ENCODE data around the gene ACOT11.

DNA sequence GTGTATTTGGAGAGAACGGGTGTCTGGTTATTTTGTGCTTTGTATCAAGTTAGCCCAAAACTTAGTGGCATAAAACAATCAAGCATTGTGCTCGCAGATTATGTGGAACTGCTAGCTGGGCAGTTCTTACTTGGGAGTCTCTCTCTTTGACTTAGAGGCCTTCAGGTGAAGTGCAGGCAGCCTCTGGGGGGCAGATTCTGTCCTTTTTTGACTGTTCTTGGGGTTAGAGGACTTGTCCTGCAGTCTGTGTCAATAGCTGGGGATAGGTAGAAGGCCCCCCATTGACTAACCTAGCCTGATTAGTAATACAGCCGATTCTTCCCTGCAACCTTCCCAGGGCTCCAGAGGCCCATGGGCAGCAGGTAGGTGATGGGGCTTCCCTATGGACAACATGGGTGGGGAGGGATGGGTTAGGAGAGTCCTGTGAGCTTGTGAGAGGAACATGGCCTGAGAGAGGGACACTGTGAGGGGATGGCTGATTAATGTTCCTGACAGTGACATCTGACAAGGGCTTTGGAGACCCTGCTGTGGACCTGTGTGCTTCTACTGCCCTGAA is 37.2 kb upstream of the ACOT11 start:
- TF ChIP-seq TAF1 (IDR thresholded peaks at IDR 0.05; ENCODE audit: low read depth) (no peak), EP300 (IDR thresholded peaks at IDR 0.05; ENCODE audit: borderline replicate concordance) (no peak), CREB1 (IDR thresholded peaks at IDR 0.05; ENCODE audit: low read depth) (no peak), TEAD4 (IDR thresholded peaks at IDR 0.05) (no peak), YY1 (IDR thresholded peaks at IDR 0.05; ENCODE audit: low read depth) (no peak), CEBPB (IDR thresholded peaks at IDR 0.05) (no peak), FOXM1 (IDR thresholded peaks at IDR 0.05; ENCODE audit: borderline replicate concordance, low read depth) (no peak), EGR1 (IDR thresholded peaks at IDR 0.05) (no peak), RAD21 (IDR thresholded peaks at IDR 0.05; ENCODE audit: low read depth) (peak; percentile 2; the same call in 1 of the 2 replicates)
- TF ChIP-seq, protein P1, sequence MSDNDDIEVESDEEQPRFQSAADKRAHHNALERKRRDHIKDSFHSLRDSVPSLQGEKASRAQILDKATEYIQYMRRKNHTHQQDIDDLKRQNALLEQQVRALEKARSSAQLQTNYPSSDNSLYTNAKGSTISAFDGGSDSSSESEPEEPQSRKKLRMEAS (IDR thresholded peaks at IDR 0.05) = no peak
- TF ChIP-seq, protein P2, sequence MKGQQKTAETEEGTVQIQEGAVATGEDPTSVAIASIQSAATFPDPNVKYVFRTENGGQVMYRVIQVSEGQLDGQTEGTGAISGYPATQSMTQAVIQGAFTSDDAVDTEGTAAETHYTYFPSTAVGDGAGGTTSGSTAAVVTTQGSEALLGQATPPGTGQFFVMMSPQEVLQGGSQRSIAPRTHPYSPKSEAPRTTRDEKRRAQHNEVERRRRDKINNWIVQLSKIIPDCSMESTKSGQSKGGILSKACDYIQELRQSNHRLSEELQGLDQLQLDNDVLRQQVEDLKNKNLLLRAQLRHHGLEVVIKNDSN (IDR thresholded peaks at IDR 0.05) = no peak
